ENCODE results near the gene MYH10.

MYH10 gene

DNA sequence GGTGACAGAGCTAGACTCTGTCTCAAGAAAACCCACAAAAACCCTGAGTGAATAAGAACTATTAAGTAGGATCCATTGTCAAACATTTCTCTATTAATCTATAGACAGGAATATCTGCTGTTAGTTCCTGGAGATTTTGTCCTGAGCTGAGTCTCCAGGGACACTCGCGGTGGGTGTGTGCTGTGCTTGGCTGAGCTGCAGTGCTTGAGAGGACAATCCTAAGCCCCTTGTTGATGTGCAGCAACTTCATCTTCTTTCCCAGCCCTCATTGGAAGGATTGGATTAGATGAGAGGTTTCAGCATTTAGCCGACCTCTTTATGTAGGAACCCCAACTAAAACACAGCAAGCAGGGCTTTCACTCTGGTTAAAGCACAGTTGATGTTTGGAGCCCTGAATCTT, 161.5 kb downstream of the MYH10 start:
- H3K9me3 ChIP-seq (ENCODE audit: severe bottlenecking), result no peaks in the 10 kb centered on the region
- H3K27me3 ChIP-seq (ENCODE audit: insufficient read depth, low read depth, severe bottlenecking), result no peaks in the 10 kb centered on the region
- H3K27ac ChIP-seq, result no peak overlapping the region
- TF ChIP-seq, protein P1, sequence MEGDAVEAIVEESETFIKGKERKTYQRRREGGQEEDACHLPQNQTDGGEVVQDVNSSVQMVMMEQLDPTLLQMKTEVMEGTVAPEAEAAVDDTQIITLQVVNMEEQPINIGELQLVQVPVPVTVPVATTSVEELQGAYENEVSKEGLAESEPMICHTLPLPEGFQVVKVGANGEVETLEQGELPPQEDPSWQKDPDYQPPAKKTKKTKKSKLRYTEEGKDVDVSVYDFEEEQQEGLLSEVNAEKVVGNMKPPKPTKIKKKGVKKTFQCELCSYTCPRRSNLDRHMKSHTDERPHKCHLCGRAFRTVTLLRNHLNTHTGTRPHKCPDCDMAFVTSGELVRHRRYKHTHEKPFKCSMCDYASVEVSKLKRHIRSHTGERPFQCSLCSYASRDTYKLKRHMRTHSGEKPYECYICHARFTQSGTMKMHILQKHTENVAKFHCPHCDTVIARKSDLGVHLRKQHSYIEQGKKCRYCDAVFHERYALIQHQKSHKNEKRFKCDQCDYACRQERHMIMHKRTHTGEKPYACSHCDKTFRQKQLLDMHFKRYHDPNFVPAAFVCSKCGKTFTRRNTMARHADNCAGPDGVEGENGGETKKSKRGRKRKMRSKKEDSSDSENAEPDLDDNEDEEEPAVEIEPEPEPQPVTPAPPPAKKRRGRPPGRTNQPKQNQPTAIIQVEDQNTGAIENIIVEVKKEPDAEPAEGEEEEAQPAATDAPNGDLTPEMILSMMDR (IDR thresholded peaks at IDR 0.05; ENCODE audit: low read depth, low read length), result no peak
- DNase-seq, result peak; percentile 30
- H3K36me3 ChIP-seq, result peaks cover 38% of the 10 kb centered on the region
- H3K4me3 ChIP-seq (ENCODE audit: low read depth, low read length), result no peak overlapping the region

DNA sequence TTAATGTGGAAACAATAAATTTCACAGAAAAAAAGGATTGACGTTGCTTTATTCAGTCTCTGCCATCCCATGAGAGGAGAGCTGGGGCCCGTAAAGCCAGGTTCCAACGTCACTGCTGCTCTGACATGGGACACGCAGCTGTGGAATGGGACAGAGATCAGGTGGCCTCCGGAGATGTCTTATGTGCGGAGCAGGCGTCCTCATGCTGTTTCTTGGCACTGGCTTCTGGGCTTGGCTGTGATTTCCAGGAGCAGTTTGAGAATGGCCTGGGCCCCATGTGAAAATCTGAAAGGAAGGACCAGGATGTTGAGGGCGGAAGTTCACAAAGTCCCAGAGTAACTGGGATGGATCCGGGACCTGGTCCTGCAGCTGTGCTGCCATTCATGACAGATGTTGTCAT, 162.4 kb downstream of the MYH10 start:
- Histone ChIP-seq H3K27ac (no peak overlapping the region), H3K4me3 (ENCODE audit: low read depth, low read length) (no peak overlapping the region), H3K9me3 (ENCODE audit: severe bottlenecking) (no peaks in the 10 kb centered on the region), H3K27me3 (ENCODE audit: insufficient read depth, low read depth, severe bottlenecking) (no peaks in the 10 kb centered on the region), H3K36me3 (peaks cover 30% of the 10 kb centered on the region)
- DNase-seq, result no peak
- TF ChIP-seq, protein P1 (IDR thresholded peaks at IDR 0.05; ENCODE audit: low read depth, low read length), result no peak

DNA sequence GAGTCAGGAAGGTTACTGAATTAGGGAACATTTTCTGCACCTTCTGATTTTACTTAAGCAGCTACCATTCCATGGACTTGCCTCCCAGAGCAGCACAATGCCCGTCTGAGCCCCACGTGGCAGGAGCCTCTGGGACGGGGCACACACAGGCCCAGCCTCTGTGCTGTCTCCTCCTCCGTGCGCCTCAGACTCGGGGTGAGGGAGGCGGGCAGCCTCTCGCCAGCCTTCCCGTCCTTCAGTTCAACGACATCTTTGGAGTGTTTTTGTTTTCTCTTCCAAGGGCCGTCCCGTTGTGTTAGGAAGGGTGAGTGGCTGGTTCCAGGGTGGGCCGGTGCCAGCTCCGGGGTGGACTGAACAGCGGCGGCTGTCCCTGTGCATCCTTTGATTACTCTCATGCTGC, 163.0 kb downstream of the MYH10 start:
- no peak for DNase-seq
- peaks cover 24% of the 10 kb centered on the region for H3K36me3 ChIP-seq
- H3K9me3 ChIP-seq (ENCODE audit: severe bottlenecking), result no peaks in the 10 kb centered on the region
- no peak overlapping the region for H3K4me3 ChIP-seq (ENCODE audit: low read depth, low read length)
- TF ChIP-seq, protein P1 (IDR thresholded peaks at IDR 0.05; ENCODE audit: low read depth, low read length), result no peak
- no peaks in the 10 kb centered on the region for H3K27me3 ChIP-seq (ENCODE audit: insufficient read depth, low read depth, severe bottlenecking)
- H3K27ac ChIP-seq, result no peak overlapping the region

DNA sequence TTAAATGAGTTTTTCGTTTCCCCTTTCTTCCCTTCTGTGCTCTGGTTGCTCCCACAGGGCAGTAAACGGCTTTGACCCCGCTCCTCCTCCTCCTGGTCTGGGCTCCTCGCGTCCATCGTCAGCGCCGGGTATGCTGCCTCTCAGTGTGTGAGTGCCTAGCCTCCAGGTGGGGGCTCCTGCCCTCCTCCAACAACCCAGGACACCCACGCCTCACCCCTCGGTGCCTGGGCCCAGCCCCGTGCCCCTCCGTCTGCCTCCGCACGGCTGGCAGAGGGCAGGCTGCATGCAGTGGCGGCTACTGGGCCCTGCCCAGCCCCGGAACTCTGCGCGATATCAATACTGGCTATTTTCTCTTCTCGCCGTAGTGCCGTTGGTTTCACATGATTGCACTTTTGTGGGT, 163.7 kb downstream of the MYH10 start:
- Histone ChIP-seq H3K27me3 (ENCODE audit: insufficient read depth, low read depth, severe bottlenecking) (no peaks in the 10 kb centered on the region), H3K4me3 (ENCODE audit: low read depth, low read length) (no peak overlapping the region), H3K9me3 (ENCODE audit: severe bottlenecking) (no peaks in the 10 kb centered on the region), H3K27ac (no peak overlapping the region), H3K36me3 (peaks cover 22% of the 10 kb centered on the region)
- TF ChIP-seq, protein P1 (IDR thresholded peaks at IDR 0.05; ENCODE audit: low read depth, low read length), result no peak
- DNase-seq, result no peak

DNA sequence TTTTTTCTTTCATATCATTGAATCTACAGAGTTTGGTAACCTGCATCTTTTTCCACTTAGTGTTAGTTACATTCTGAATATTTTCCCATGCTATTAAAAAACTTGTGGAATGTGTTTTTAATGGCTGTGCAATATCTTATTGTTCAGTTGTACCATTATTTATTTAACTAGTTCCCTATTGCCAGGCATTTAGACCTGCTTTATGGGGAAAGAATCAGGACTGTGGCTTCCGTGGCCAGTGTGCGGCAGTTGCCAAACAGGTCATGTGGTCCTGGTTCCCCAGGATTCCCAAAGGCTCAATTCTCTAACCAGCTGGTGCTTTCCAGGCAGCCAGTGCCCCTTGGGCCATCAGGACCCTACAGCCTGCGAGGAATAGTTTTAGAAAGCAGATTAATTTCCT, 164.1 kb downstream of the MYH10 start:
- H3K27ac ChIP-seq, result no peak overlapping the region
- TF ChIP-seq, protein P1 (IDR thresholded peaks at IDR 0.05; ENCODE audit: low read depth, low read length), result no peak
- no peaks in the 10 kb centered on the region for H3K9me3 ChIP-seq (ENCODE audit: severe bottlenecking)
- peaks cover 22% of the 10 kb centered on the region for H3K36me3 ChIP-seq
- no peak overlapping the region for H3K4me3 ChIP-seq (ENCODE audit: low read depth, low read length)
- no peak for DNase-seq
- no peaks in the 10 kb centered on the region for H3K27me3 ChIP-seq (ENCODE audit: insufficient read depth, low read depth, severe bottlenecking)

DNA sequence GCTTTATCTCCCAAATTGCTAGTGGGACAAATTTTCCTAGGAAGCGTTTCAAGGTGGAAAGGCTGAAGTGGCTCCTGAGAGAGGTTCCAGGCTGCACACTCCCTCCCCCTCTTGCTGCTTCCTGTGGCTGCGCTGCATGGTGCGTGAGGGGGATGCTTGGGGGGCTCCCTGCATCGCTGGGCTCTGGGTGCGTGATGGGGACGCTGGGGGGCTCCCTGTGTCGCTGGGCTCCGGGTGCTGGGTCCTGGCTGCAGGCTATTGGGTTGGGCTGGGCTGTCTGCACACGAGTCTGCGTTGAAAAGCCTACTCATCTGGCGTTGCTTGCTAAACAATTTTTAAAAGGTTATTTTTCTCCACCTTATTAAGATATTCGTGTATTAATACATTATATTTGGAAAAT, 164.8 kb downstream of the MYH10 start:
- Histone ChIP-seq H3K4me3 (ENCODE audit: low read depth, low read length) (no peak overlapping the region), H3K27ac (no peak overlapping the region), H3K9me3 (ENCODE audit: severe bottlenecking) (no peaks in the 10 kb centered on the region), H3K36me3 (peaks cover 22% of the 10 kb centered on the region), H3K27me3 (ENCODE audit: insufficient read depth, low read depth, severe bottlenecking) (no peaks in the 10 kb centered on the region)
- TF ChIP-seq, protein P1 (IDR thresholded peaks at IDR 0.05; ENCODE audit: low read depth, low read length), result no peak
- DNase-seq, result no peak

Data from WERI-Rb-1 (cell line).